ENCODE results near the gene PTPN13. TPM values are rescaled to one million over a fixed set of nuclear protein-coding genes. Genes with fewer than 3 reads are reported as not detected.

The PTPN13 gene
- 6.4 and 7.9 TPM in 2 replicates for total RNA-seq

GRCh38 chr4:86593688-86594558 lies at the start of gene PTPN13:
Gene PTPN13, plus strand, starts transcription at chr4:86594315. Its CDS starts 40,942 bp downstream, at chr4:86635257.

GRCh38 chr4:86848732-86849619 lies 254.9 kb downstream of the PTPN13 start, which contains the start of gene SLC10A6:
Gene SLC10A6, minus strand, starts transcription at chr4:86849384. Its CDS starts 269 bp downstream, at chr4:86849115.

Other genes starting within 250 kb of the PTPN13 start
- gene MAPK10, start 234.3 kb upstream of the PTPN13 start, total RNA-seq: 0.65 and 5.1 TPM in 2 replicates

Data from placental epithelial cell (primary cell).